MCF 10A (cell line): ENCODE results near the gene DCAF16. TPM values are rescaled to one million over a fixed set of nuclear protein-coding genes. Genes with fewer than 3 reads are reported as not detected.

Experiments used
- Bru-seq: library from RNA; stranded (reverse); fragments of 400-500 nt; gene quantifications from one replicate; lab custom pipeline; 2021; lab: Mats Ljungman, UMichigan
- BruChase-seq, 2 experiments: library from RNA; stranded (reverse); fragments of 400-500 nt; gene quantifications; one replicate each; lab custom pipeline; 2021; lab: Mats Ljungman, UMichigan
- BruUV-seq: library from RNA; stranded (reverse); fragments of 400-500 nt; replicated peaks from 2 replicates; lab custom pipeline; 2021; lab: Mats Ljungman, UMichigan
- CTCF ChIA-PET: fragments of 300-600 bp; sonication (Branson Sonifier 250); formaldehyde crosslinking; extraction: SDS; loops from one replicate; lab custom pipeline; 2021; ENCODE audit warnings: antibody characterized with exemption, inconsistent platforms; lab: Yijun Ruan, JAX
- POLR2A ChIA-PET: fragments of 300-600, 350-650 bp; sonication (Branson Sonifier 250); formaldehyde crosslinking; extraction: SDS; loops from one replicate; lab custom pipeline; 2020; ENCODE audit warnings: antibody characterized with exemption, inconsistent platforms; lab: Yijun Ruan, JAX
- DNase-seq: peaks from one replicate; pipeline ENCODE4 v3.0.0-alpha.2; 2018; ENCODE audit not compliant: unreplicated experiment
- H3K27ac Mint-ChIP-seq: one replicate; pipeline ENCODE4 v1.8.0; 2022; ENCODE audit warnings: mild to moderate bottlenecking, low read depth, mixed read lengths; ENCODE audit not compliant: unreplicated experiment
- H3K27me3 Mint-ChIP-seq: one replicate; pipeline ENCODE4 v1.8.0; 2022; ENCODE audit warnings: mixed read lengths; ENCODE audit not compliant: insufficient read depth, unreplicated experiment
- H3K36me3 Mint-ChIP-seq: one replicate; pipeline ENCODE4 v1.8.0; 2022; ENCODE audit warnings: mild to moderate bottlenecking, moderate library complexity, mixed read lengths; ENCODE audit not compliant: insufficient read depth, unreplicated experiment
- H3K4me1 Mint-ChIP-seq: one replicate; pipeline ENCODE4 v1.8.0; 2022; ENCODE audit warnings: mixed read lengths; ENCODE audit not compliant: insufficient read depth, unreplicated experiment
- H3K4me3 Mint-ChIP-seq: one replicate; pipeline ENCODE4 v1.8.0; 2022; ENCODE audit warnings: mild to moderate bottlenecking, moderate library complexity, mixed read lengths; ENCODE audit not compliant: unreplicated experiment
- H3K9me3 Mint-ChIP-seq: one replicate; pipeline ENCODE4 v1.8.0; 2022; ENCODE audit warnings: mixed read lengths; ENCODE audit not compliant: unreplicated experiment
- CTCF ChIP-seq: fragments of 200-600 bp; IDR thresholded peaks from one replicate; pipeline ENCODE4 v1.8.0; 2022; ENCODE audit warnings: antibody characterized with exemption, mild to moderate bottlenecking; ENCODE audit not compliant: unreplicated experiment
- intact Hi-C: fragments of 100-400 bp; cut with micrococcal nuclease; formaldehyde crosslinking; loops from 2 replicates; pipeline ENCODE4 v1.14.1; 2022
- long read RNA-seq: library from polyadenylated mRNA; stranded (forward); transcript quantifications from one replicate; pipeline ENCODE4 v2.0.0, GENCODE V29; 2022
- total RNA-seq: library from RNA; stranded (reverse); gene quantifications from 2 replicates; pipeline ENCODE4 v1.2.3, GENCODE V29; 2022

DCAF16 gene
- total RNA-seq = 38.0 and 41.4 TPM in 2 replicates
- Bru-seq, nascent RNA = percentile 95 among the genes with signal in this experiment
- BruChase-seq, experiment 1, labeled RNA remaining after a 6-hour chase = percentile 96 among the genes with signal in this experiment
- BruChase-seq, experiment 2, labeled RNA remaining after a 2-hour chase = percentile 97 among the genes with signal in this experiment
- long read RNA-seq, partial matches to known transcripts = 0 of 15 reads
- long read RNA-seq, other reads (novel, unspliced or antisense) = 15 of 15 reads

- peaks cover 38% of the 10 kb centered on the region for H3K4me1 Mint-ChIP-seq
- peak; percentile 100 for DNase-seq
- H3K27ac Mint-ChIP-seq = peak within 1 kb of the TSS; percentile 98
- intact Hi-C loops = loop anchor here (1.0 kb wide), 1 partner anchor 14 kb away; no protein-coding TSS in a partner anchor
- ChIA-PET POLR2A (interaction anchor here (0.7 to 8.0 kb wide), 27 partner anchors 8 to 1620 kb away, joined by 3 to 64 read pairs (median 5); partner anchors contain the start of genes LAP3, LCORL, MED28 and QDPR), CTCF (interaction anchor here (0.6 to 6.1 kb wide), 8 partner anchors 13 to 1379 kb away, joined by 3 to 50 read pairs (median 4); partner anchors contain the start of gene QDPR)
- H3K4me3 Mint-ChIP-seq = peak within 1 kb of the TSS; percentile 89
- no peaks in the 10 kb centered on the region for H3K9me3 Mint-ChIP-seq
- TSS peak; percentile 63 for BruUV-seq
- H3K36me3 Mint-ChIP-seq = peaks cover 17% of the 10 kb centered on the region
- TF ChIP-seq CTCF = no peak
- no peaks in the 10 kb centered on the region for H3K27me3 Mint-ChIP-seq
Observed at GRCh38 chr4:17810260-17811077, at the start of gene DCAF16, which contains the start of gene NCAPG. Gene DCAF16 (minus strand): TSS chr4:17810757. CDS start chr4:17804141, 6,616 bp downstream. Gene NCAPG (plus strand): TSS chr4:17810979. CDS start chr4:17811078, 99 bp downstream.

GRCh38 chr4:17859793-17860406, 49.3 kb upstream of the DCAF16 start:
- peaks cover 10% of the 10 kb centered on the region for H3K36me3 Mint-ChIP-seq
- H3K27me3 Mint-ChIP-seq = no peaks in the 10 kb centered on the region
- TF ChIP-seq CTCF = no peak
- intact Hi-C loops = no loop called here
- ChIA-PET CTCF (no interaction called here), POLR2A (no interaction called here)
- H3K4me1 Mint-ChIP-seq = no peaks in the 10 kb centered on the region
- H3K27ac Mint-ChIP-seq = no peak overlapping the region
- peaks cover 15% of the 10 kb centered on the region for H3K9me3 Mint-ChIP-seq
- H3K4me3 Mint-ChIP-seq = no peak overlapping the region
- BruUV-seq = no TSS peak
- DNase-seq = no peak

- Mint-ChIP-seq H3K4me1 (no peaks in the 10 kb centered on the region), H3K4me3 (no peak overlapping the region), H3K27ac (peak overlapping the region; percentile 25), H3K9me3 (no peaks in the 10 kb centered on the region), H3K27me3 (no peaks in the 10 kb centered on the region), H3K36me3 (no peaks in the 10 kb centered on the region)
- BruUV-seq = no TSS peak
- ChIA-PET POLR2A (no interaction called here), CTCF (no interaction called here)
- TF ChIP-seq CTCF = no peak
- no peak for DNase-seq
- intact Hi-C loops = no loop called here
Observed at GRCh38 chr4:17854036-17854435, 43.5 kb upstream of the DCAF16 start.
